Ureter (tissue), 1 donor: Measurements from ENCODE around the gene KRT4. TPM values are rescaled to one million over a fixed set of nuclear protein-coding genes. Genes with fewer than 3 reads are reported as not detected.
"Not testable (repeated sequence)": the region's sequence is repeated elsewhere in the genome, so short reads cannot be mapped to it uniquely, and the experiment has no call there.

Experiments
- DNase-seq: peaks from one replicate; pipeline ENCODE4 v3.0.0-alpha.2; 2020; ENCODE audit warnings: low spot score
- total RNA-seq: library from RNA; stranded (reverse); gene quantifications from one replicate; pipeline ENCODE4 v1.2.4, GENCODE V29; 2023
- donor health status: DM: yes; HTN: yes; CAD: no.

KRT4 gene
- total RNA-seq, 1 donor from 2014 or later = 0.81 TPM

DNA sequence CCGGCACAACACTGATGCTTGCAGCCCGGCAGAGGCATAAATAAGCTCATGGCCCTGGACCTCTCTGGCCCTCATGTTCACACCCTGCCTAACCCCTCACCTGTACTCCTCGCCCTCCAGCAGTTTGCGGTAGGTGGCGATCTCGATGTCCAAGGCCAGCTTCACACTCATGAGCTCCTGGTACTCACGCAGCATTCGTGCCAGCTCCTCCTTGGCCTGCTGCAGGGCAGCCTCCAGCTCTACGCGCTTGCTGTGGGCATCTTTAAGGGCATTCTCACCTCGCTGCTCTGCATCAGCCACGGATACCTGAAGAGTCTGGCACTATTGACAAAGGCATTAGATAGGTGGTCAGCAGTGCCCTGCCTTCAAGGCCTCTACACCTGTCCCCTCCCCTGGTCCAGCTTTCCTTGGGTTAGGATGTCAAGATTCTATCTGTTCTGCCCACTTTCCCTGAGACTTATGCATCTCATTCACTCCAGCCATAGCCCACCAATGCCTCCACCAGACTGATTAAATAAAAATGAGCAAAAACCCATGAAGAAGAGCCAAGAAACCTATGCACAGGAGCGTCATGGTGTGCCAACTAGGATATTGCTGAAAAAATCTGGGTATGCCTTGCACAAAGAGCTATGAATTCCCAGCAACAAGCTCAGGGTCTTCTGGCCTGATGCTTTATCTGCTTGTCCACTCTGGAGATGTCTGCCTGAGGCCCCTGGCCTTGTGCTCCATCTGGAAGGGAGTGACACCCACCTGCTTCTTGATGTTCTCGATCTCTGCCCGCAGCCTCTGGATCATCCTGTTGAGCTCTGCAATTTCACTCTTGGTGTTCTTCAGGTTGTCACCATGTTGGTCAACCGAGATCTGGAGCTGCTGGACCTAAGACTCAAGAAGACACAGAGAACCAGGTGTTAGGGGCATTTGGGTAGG, 6.1 kb downstream of the KRT4 start:
- DNase-seq = no peak

- DNase-seq = no peak
Observed at GRCh38 chr12:52806821-52807543, 6.9 kb downstream of the KRT4 start.

DNA sequence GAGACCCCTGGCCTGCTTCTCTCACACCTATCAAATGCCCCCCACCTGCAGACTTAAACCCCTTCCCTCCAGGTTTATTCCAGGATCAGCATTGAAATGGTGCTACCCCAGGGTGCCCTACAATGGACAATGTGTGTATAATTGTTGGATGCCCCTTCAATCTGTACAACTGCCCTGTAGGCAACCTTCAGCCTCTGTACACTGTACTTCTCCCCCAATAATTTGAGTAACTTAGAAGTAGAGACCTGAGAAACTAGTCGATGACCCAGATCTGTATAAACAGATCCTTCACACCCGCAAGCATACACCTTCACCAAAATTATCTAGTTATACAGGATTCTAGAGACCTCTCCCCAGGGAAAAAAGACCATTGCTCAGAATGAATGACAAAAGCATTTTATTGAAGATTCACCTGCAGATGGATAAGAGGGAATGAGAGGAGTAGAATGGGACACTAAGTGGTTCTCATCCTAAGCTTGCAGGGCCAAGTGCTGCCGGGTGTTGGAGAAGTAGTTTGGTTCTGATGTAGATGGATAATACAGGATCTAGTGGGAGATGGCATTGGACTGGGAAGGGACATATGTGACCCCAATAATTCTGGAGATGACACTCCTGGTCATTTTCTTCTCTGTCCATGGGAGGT, 7.6 kb downstream of the KRT4 start:
- no peak for DNase-seq

GRCh38 chr12:52805739-52806138, 8.2 kb downstream of the KRT4 start:
- no peak for DNase-seq

DNA sequence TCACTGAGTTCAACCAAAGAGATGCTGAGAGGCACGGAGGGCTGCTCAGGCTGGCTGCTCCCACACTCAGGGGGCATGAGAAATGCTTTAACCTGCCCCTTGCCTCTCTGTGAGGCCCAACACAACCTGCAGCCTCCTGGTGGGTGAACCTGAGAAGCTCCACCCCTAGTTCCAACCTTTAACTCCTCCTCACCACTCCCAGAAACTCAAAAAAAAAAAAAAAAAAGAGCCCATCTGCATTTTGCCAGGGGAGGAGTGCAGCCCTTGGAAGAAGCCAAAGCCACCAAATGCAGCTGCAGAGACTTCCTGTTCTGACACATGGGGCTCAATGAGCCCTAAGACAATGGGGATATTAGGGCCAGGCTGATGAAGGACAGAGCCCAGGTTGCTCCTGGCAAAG, 8.9 kb downstream of the KRT4 start:
- DNase-seq = no peak

DNA sequence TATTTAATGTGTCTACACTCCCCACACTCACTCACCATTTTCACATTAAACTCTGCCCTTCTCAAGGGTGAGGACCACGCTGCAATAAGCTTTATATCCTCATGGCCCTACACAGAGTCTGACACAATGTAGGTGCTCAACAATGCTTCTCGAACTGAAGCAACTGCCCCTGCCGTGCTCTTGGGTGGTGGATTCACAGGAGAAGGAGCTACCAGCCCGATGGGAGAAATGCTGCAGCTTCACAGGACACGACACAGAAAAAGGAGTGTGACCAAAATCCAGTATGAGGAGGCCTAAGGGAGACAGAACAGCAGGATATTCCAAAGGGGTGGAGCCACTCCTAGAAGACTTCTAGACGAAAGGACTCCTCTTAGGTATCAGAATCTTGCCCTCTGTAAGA, 11.5 kb downstream of the KRT4 start:
- DNase-seq = no peak

GRCh38 chr12:52801773-52802172, 12.1 kb downstream of the KRT4 start:
- DNase-seq = no peak

- DNase-seq = no peak
Observed at GRCh38 chr12:52800259-52800917, 13.5 kb downstream of the KRT4 start.

DNA sequence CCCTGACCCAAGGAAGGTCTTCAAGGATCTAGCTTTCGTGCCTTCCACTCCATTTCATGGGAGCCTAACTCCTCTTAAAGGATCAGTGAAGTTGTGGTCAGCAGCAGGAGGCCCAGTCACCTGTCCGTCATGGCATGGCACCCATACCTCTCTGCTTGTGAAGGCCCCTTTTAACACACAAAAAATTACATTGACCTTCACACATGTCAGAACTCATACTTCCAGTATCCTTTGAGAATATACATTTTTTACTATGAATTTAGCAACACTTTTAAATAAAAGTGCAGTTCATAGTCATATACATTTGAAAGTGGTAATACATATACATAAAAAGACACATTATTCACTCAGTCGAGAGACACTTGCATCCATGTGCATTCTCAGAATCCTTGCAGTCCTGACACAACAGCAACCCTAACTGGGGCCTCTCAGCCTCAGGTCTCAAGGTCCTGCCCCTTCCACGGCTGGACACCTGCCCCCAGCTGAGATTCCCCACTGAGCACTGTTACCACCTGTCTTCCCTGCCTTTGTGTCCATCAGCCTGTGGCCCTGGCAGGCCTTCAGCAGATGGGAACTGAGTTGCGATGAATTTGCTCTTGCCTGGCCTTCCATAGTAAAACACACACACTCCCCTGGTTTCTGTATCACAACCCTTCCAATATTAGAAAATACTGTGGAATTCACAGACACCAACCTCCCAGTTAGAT, 14.3 kb downstream of the KRT4 start:
- no peak for DNase-seq

- no peak for DNase-seq
Observed at GRCh38 chr12:52798671-52799504, 15.0 kb downstream of the KRT4 start.

DNA sequence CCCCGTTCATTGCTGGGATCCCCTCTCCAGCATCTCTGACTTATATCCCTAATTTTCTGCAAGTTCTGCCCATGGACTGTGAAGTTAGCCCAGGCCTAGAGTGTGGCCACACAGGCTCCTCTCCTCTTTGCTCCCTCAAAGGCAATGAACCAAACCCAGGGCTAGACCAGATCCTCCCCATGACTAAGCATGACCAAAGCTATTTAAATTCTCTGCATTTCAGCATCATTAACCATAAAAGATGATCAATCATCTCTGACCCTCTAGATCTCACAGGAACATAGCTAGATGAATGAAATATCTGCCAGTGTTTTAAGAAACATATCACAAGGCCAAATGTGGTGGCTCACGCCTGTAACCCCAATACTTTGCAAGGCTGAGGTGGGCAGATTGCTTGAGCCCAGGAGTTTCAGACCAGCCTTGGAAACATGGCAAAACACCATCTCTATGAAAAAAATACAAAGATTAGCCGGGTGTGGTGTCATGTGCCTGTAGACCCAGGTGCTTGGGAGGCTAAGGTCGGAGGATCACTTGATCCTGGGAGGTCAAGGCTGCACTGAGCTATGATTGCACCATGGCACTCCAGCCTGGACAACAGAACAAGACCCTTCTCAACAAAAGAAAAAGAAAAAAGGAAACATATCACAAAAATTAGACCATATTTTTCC, 15.8 kb downstream of the KRT4 start:
- DNase-seq = no peak

GRCh38 chr12:52797529-52797894, 16.4 kb downstream of the KRT4 start:
- no peak for DNase-seq

DNA sequence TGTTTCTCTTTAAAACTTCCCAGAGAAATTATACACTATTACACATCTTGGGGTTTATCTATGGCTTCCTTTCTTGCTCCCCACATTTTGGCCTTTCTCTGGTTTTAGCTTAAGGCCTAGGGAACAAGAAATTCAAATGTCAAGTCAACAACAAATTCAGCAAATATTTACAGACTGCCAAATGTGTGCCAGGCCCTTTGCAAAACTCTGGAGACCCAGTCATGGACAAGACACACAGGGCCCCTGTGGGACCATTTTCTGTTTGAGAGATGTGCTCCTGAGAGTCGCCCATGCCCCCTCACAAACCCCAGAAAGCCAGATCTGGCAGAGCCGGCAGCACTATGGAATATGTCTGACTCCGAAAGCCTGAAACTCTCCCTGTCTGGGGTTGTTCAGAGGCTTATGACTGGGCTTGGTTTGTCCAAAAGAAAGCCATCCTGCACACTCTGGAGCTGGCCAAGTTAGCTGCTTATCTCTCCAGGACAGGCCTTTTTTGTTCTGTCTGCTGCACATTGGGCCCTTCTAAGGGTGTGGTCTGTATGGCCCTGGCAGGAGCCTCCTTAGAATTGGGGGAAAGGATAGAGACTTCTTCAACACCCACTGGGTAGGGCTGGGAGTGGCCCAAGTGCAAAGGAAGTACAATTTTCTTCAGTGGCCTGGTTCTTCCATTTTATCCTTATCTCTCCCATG, 16.9 kb downstream of the KRT4 start:
- no peak for DNase-seq

DNA sequence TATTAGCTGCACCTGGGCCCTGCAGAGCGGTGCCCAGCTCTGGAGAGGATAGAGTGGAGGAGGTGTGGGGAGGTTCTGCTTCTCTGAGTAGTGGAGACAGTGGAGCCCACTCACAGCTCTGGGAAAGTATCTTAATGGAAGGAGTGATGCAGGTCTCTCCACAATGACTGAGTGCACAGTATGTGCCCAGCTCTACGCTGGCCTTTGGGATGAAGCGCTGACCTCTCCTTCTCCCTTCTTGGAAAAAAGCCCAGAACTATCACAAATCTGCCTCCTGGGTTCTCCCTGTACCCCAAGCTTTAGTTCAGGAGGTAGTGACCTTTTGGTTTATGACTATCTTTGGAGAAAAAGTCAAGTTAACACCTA, 17.5 kb downstream of the KRT4 start:
- DNase-seq = no peak

DNA sequence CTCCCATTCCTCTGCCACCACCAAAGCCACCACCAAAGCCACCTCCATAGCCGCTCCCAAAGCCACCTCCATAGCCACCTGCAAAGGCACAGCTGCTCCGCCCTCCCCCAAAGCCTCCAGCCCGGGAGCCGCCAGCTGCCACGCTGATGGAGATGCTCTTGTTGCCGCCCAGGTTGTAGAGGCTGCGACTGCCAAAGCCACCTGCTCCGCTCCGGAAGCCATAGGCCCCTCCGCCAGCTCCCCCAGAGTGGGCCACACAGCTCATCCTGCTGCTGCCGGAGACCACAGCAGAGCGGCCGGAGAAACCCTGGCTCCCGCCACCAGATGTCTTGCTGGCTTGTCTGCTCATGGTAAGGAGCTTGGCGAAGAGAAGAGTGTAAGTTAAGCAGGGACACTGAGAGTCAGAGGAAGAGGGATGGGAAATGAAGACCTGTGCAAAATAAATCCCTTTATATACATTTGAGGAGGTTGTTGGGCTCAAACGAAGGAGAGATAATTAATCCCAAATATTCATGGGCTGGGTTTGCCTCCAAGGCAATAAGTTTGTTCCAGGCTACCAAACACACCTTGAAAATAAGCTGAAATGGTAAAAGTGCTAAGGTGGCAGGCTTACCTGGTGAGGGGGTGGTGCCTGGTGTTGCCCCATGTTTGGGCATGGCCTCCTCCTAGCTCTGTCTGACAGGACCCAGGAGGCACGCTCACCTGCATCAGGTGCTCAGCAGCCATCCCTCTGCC, 18.1 kb downstream of the KRT4 start, which contains the start of gene KRT3:
KRT3 (minus strand) TSS at position 424 of the 735 bp plus-strand sequence; CDS start at position 349, 75 bp downstream.
- no peak for DNase-seq

GRCh38 chr12:52795332-52795674, 18.6 kb downstream of the KRT4 start:
- DNase-seq = not testable (repeated sequence)

DNA sequence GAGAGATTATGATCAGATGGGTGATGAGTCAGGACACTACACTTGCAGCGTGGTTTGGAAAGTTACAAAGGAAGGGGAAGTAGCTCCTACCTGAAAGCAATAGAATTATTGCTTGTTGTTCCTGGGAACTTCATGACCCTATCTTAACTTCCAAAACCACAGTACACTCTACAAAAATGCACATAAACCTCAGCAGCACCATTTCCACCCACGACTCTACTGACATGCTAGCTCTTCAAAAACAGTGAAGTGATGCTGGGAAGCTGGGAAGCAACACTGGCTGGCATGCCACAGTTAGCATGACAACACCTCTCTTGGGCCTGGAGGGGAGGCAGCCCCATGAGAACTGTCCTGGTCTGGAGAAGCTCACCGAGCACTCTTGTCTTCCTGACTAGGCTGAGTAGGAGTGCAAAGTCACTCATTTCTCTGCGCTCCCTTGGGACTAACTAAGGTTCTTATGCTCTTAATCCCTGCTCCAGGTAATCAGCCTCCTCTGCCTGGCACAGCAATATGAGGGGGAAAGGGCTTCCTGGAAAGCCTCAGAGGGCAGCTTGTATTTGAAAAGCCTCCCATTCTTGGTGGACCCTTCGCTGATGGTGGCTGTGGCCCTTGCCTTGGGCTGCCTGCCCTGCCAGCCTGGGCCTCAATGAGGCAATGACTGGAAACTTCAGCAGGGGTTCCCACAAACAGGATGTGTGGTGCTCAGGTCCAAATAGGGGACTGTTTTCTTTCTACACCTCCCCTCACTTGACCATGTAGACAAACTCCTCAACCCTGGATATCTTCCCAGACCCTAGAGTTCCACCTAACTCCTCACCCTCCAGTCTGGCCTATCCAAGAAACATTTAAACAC, 19.2 kb downstream of the KRT4 start:
- DNase-seq = no peak
